ENCODE results near the gene MPP2.
"Not testable (repeated sequence)": the region's sequence is repeated elsewhere in the genome, so short reads cannot be mapped to it uniquely, and the experiment has no call there.

Gene MPP2

GRCh38 chr17:43900183-43900857 lies 7.0 kb downstream of the MPP2 start:
- no peaks in the 10 kb centered on the region for H4K20me1 ChIP-seq (ENCODE audit: insufficient read depth)
- H2AFZ ChIP-seq (ENCODE audit: low read depth) = peak overlapping the region; percentile 92
- no peak overlapping the region for H3K27ac ChIP-seq
- TF ChIP-seq CTCF (conservative IDR thresholded peaks at IDR 0.05; ENCODE audit: low read depth, low read length) = no peak
- peaks cover 20% of the 10 kb centered on the region for H3K4me1 ChIP-seq (ENCODE audit: low read depth, poor library complexity, severe bottlenecking)
- peak overlapping the region; percentile 62 for H3K4me3 ChIP-seq (IDR thresholded peaks at IDR 0.05; ENCODE audit: insufficient read depth, low read depth, low read length)
- no peaks in the 10 kb centered on the region for H3K36me3 ChIP-seq (ENCODE audit: insufficient read depth)
- H3K9ac ChIP-seq = peak overlapping the region; percentile 22; the same call in 1 of the 2 replicates
- peak overlapping the region; percentile 80 for H3K4me2 ChIP-seq
- H3K27me3 ChIP-seq (ENCODE audit: insufficient read depth, low read depth) = peaks cover 7% of the 10 kb centered on the region; the same call in 1 of the 2 replicates
- no peaks in the 10 kb centered on the region for H3K79me2 ChIP-seq (ENCODE audit: insufficient read depth, low read depth)

GRCh38 chr17:43898446-43898845 lies 8.9 kb downstream of the MPP2 start:
- H3K4me3 ChIP-seq (IDR thresholded peaks at IDR 0.05; ENCODE audit: insufficient read depth, low read depth, low read length) = no peak overlapping the region
- no peak overlapping the region for H3K9ac ChIP-seq
- H3K36me3 ChIP-seq (ENCODE audit: insufficient read depth) = no peaks in the 10 kb centered on the region
- no peaks in the 10 kb centered on the region for H4K20me1 ChIP-seq (ENCODE audit: insufficient read depth)
- no peak overlapping the region for H3K27ac ChIP-seq
- H2AFZ ChIP-seq (ENCODE audit: low read depth) = no peak overlapping the region
- peaks cover 3% of the 10 kb centered on the region; the same call in 1 of the 2 replicates for H3K27me3 ChIP-seq (ENCODE audit: insufficient read depth, low read depth)
- peaks cover 20% of the 10 kb centered on the region for H3K4me1 ChIP-seq (ENCODE audit: low read depth, poor library complexity, severe bottlenecking)
- H3K79me2 ChIP-seq (ENCODE audit: insufficient read depth, low read depth) = no peaks in the 10 kb centered on the region
- H3K4me2 ChIP-seq = no peak overlapping the region
- TF ChIP-seq CTCF (conservative IDR thresholded peaks at IDR 0.05; ENCODE audit: low read depth, low read length) = no peak

- Histone ChIP-seq H2AFZ (ENCODE audit: low read depth) (no peak overlapping the region), H3K4me3 (IDR thresholded peaks at IDR 0.05; ENCODE audit: insufficient read depth, low read depth, low read length) (no peak overlapping the region), H3K27me3 (ENCODE audit: insufficient read depth, low read depth) (peaks cover 3% of the 10 kb centered on the region; the same call in 1 of the 2 replicates), H3K4me1 (ENCODE audit: low read depth, poor library complexity, severe bottlenecking) (peaks cover 20% of the 10 kb centered on the region), H3K4me2 (no peak overlapping the region), H3K79me2 (ENCODE audit: insufficient read depth, low read depth) (no peaks in the 10 kb centered on the region), H4K20me1 (ENCODE audit: insufficient read depth) (no peaks in the 10 kb centered on the region), H3K27ac (no peak overlapping the region), H3K36me3 (ENCODE audit: insufficient read depth) (no peaks in the 10 kb centered on the region), H3K9ac (no peak overlapping the region)
- TF ChIP-seq CTCF (conservative IDR thresholded peaks at IDR 0.05; ENCODE audit: low read depth, low read length) = no peak
Observed at GRCh38 chr17:43897831-43898230, 9.5 kb downstream of the MPP2 start.

GRCh38 chr17:43894494-43894893 lies 12.8 kb downstream of the MPP2 start:
- not testable (repeated sequence) for H3K4me2 ChIP-seq; H2AFZ ChIP-seq (ENCODE audit: low read depth); H3K27me3 ChIP-seq (ENCODE audit: insufficient read depth, low read depth); H3K79me2 ChIP-seq (ENCODE audit: insufficient read depth, low read depth); H3K9ac ChIP-seq; H3K36me3 ChIP-seq (ENCODE audit: insufficient read depth); H3K4me1 ChIP-seq (ENCODE audit: low read depth, poor library complexity, severe bottlenecking); H4K20me1 ChIP-seq (ENCODE audit: insufficient read depth); H3K27ac ChIP-seq; H3K4me3 ChIP-seq (IDR thresholded peaks at IDR 0.05; ENCODE audit: insufficient read depth, low read depth, low read length)

- Histone ChIP-seq H3K79me2 (ENCODE audit: insufficient read depth, low read depth) (no peaks in the 10 kb centered on the region), H3K27ac (no peak overlapping the region), H3K9ac (no peak overlapping the region), H2AFZ (ENCODE audit: low read depth) (no peak overlapping the region), H3K27me3 (ENCODE audit: insufficient read depth, low read depth) (no peaks in the 10 kb centered on the region), H3K4me2 (no peak overlapping the region), H3K4me1 (ENCODE audit: low read depth, poor library complexity, severe bottlenecking) (no peaks in the 10 kb centered on the region), H3K4me3 (IDR thresholded peaks at IDR 0.05; ENCODE audit: insufficient read depth, low read depth, low read length) (no peak overlapping the region), H3K36me3 (ENCODE audit: insufficient read depth) (no peaks in the 10 kb centered on the region), H4K20me1 (ENCODE audit: insufficient read depth) (no peaks in the 10 kb centered on the region)
- no peak for TF ChIP-seq CTCF (conservative IDR thresholded peaks at IDR 0.05; ENCODE audit: low read depth, low read length)
Observed at GRCh38 chr17:43892647-43892952, 14.7 kb downstream of the MPP2 start.
